CD4-positive, alpha-beta T cell treated with Interleukin-15 for 1 hour (primary cell): Measurements from ENCODE around the gene RNF39.
"Not testable (repeated sequence)": the region's sequence is repeated elsewhere in the genome, so short reads cannot be mapped to it uniquely, and the experiment has no call there.

Experiments used
- DNase-seq: peaks from one replicate; pipeline ENCODE4 v3.0.0-alpha.2; 2020

The RNF39 gene

DNA sequence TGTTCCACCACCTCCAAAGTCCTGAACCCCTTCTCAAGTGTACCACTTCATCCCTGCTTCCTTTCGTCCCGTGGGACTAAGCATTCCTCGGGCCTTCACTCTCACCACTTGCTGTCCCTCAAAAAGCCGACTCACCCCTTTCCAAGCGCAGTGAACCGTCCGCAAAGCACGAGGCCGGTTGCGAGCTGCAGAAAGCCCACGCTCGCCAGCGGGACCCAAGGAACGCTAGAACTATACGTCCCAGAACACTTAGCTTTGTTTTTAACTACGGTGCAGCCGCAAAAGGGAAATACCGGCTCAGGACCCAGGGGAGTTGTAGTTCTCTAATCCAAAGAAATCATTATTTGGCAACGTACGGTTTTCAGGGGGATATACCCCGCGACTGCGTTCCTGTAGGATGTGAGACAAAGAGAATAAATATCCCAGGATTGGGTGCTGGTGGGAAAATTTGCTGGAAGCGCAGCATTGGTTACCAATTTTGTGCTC lies 14.9 kb downstream of the RNF39 start:
- peak; percentile 50 for DNase-seq

DNA sequence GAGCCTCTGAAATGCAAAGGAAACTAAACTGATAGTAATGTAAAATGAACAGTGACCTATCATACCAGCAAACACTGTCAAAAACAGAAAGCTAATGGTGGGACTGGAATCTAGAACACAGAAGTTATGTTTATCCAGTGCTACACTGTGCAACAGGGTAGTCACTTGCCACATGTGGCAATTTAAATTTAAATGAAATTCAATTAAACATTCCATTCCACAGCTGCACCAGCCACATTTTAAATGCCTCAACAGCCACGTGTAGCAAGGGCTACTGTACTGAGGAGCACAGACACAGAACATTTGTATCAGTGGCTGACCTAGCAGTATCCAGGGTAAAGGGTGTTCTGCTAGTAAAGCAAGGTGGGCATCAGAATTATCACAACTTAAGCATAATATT lies 20.1 kb downstream of the RNF39 start:
- DNase-seq = no peak

DNA sequence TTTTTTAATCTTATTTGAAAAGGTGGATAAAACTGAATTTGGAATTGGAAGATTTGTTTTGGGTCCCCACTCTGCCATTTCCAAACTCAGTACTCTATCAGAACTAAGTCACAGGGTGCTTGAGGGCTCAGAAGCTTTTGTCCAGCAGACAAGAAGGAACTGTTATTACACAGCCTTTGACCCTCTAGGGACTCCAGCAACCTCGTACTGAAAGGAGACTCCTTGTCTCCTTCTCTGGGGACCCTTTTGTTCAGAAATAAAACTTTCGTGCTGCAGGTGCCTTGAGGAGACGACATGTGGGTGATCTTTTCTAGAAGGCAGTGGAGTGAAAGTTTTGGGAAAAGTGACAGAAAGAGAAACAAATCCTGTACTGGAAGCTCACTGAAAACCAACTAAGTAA lies 21.9 kb downstream of the RNF39 start:
- no peak for DNase-seq

DNA sequence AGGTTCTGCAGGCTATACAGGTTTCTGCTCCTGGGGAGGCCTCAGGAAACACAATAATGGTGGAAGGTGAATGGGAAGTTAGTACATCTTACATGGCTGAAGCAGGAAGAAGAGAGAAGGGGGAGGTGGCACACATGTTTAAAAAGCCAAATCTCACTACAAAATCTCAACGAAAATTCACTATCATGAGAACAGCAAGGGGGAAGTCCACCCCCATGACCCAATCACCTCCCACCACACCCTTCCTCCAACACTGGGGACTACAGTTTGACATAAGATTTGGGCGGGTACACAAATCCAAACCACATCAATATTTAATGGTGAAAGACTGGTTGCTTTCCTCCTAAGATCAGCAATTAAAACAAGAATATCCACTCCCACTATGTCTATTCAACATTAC lies 28.3 kb downstream of the RNF39 start:
- DNase-seq = no peak

DNA sequence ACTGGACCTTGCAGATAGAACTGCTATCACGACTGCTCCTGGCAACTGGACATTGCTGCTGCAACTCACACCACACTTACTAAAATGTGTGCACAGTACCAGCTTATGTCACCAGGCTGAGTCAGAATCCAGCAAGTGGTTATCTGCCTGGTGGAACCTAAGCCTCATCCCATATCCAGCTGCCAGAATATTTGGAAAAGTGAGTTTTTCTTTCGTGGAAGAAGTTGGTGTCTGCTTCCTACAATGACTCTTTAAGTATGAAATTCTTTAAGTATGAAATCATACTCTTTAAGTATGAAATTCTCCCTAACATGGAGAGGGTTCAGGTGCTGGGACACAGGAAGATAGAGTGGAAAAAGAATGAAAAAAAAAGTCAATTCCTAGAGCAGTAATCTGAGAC lies 30.9 kb downstream of the RNF39 start:
- no peak for DNase-seq

DNA sequence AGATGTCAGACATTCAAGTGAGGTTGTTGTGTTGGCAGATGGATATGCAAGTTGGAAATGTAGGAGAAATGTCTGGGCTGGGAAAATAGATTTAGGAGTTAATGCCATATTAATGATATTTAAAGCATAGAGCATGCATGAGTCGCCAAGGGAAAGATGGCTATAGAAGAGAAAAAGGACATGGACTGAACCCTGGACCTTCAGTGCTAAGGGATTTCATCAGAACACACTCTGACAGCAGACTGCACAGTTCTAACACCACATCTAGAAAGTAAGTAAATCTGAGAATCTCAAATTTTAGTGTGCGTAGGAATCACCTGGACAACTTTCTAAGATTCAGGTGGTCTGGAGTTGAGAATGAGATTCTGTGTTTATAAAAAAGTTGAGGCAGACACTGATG lies 31.8 kb downstream of the RNF39 start:
- no peak for DNase-seq

DNA sequence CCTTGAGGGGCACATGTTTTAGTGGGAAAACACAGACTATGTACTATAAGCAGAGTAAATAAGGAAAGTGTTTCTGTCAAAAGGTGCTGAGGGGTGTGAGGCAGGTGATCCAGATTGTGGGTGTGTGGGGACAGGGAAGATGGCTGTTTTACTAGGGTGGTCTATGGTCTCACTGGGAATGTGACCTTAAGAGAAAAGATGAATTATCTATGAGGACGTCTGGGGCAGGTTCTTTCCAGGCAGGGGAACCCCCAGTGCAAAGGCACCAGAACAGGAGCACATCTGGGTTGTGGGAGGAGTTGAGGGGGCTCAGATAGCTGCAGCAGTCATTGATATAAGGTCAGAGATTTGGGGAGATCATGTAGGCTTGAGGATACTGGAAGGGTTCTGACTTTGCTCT lies 32.7 kb downstream of the RNF39 start:
- no peak for DNase-seq

DNA sequence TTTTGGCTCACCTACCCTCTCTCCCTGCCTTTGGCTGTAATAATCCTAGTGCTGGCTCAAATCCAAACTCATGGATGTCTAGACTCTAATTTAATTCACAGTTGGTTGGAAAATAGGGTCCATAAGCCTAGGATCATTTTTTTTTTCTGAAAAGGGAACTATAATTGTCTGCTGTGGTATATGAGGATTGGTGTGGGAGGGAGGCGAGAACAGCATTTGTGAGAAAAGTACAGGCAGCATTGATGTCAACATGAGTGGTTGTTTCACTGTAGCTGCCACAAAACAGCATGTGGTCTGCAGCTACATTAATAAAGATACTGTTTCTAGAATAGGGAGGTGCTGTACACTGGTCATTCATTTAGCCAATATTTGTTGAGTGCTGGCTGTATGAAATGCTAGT lies 33.1 kb downstream of the RNF39 start:
- DNase-seq = no peak

DNA sequence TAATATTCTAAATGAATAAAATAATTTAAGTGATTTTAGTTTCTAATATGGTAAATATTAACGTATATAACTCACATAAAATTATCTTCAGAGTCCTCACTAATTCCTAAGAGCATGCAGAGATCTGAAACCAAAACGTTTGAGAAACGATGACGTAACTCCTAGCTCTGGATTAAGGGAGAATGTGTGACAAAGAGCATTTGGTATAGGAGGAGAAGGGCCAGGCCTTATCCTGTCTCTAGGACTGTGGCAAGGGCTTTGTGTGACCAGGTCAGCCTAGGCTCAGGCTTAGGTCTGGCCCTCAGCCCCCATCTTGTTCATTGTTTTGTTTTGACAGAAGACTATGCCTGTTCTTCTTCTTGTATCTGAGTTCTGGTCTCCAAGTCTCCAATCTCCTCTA lies 33.7 kb downstream of the RNF39 start:
- no peak for DNase-seq

DNA sequence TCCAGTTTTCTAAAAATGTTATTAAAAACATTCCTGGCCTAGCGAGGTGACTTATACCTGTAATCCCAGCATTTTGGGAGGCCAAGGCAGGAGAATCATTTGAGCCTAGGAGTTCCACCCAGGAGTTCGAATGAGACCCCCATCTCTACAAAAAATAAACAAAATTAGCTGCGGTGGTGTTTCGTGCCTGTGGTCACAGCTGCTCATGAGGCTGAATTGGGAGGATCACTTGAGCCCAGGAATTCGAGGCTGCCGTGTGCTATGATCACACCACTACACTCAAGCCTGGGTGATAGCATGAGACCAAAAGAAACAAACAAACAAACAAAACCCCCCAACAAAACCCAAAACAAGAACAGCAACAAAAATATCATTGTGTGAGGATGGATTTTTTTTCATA lies 34.3 kb downstream of the RNF39 start:
- DNase-seq = no peak

DNA sequence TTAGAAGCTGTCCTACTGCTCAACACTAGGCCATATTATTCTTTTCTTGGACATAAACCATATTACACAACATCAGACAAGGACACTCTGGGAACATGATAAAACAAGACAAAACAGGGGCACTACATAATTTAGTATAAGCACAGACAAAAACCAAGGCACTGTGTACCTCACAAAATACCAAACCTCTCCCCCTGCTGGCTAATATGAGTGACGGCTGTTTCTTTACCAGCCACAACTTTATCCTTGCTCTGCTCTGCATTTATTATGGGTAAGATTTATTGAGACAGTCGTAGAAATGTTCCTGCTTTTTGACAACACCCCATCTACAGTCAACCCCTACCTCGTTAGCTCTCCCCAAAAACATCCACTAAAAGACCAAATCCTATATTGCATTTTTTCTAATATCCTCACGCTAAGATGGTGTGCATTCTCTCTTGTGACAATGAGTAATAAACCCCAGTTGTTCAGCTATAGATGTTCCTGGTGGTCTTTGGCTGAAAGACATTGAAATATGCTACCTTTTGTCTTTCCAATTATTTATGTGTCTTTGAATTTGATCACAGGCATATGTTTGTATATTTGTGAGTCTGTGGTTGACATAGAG lies 38.3 kb downstream of the RNF39 start:
- no peak for DNase-seq

DNA sequence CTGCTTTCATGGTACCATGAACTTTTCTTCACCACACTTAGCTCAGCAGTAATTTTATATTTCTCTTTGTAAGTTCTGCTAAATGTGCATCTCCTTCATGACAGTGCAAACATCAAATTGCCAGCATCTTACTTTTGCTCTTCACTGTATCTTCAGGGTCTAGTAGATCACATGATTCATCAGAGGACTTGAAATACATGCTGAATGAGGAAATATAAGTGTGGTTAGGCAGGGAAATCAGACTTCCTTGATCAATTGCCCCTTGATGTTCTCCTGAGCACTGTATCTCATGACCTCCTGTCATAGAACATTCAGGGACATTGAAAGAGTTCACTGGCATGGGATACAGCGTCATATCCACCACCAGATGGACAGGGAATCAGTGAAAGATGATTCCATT lies 39.8 kb downstream of the RNF39 start:
- no peak for DNase-seq

DNA sequence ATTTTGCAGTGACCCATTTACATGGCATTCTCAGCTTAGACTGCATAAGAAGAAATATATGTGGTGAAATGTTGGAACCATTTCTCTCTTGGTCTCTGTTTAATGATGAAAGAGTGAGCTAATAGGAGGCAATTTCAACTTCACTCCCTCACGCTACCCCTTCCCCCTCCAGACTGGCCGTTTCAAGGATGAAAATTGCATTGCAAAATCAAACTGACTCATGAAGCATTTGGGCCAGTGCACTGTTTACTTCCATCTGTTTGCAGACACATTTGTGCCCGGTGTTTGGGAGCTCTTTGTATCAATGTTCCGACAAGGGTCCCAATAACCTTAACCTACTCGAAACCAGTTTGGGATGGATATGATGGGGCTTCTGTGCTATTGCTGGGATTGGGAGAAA lies 42.1 kb downstream of the RNF39 start:
- DNase-seq = peak; percentile 33

DNA sequence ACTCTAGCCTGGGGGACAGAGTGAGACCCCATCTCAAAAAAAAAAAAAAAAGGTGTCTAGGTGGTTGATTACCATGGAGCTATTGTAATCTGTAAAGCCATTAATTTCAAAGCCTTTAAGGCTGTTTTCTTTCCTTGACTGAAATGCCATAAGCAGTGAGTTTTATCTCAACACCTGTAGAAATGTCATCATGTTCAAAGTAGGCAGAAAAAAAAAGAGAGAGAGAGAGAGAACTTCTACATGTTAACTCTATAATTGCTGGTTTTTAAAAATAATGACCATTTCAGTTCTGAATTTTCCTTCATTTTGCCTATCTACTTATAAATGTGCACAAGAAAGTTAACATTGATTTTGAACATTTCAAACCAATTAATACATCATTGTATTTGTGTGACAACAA lies 44.2 kb downstream of the RNF39 start:
- no peak for DNase-seq

DNA sequence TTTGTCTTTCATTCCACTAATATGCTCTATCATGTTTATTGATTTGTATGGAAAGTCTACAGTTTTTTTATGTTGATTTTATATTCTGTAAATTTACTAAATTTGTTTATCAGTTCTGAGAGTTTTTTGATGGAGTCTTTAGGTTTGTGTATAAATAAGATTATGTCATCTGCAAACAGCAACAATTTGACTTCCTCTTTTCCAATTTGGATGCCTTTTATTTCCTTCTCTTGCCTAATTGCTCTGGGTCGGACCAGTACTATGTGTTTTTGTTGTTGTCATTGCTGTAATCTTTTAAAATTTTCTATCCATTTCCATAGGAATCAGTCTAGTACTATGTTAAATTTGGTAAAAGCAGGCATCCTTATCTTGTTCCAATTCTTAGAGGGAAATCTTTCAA lies 46.0 kb downstream of the RNF39 start:
- no peak for DNase-seq

DNA sequence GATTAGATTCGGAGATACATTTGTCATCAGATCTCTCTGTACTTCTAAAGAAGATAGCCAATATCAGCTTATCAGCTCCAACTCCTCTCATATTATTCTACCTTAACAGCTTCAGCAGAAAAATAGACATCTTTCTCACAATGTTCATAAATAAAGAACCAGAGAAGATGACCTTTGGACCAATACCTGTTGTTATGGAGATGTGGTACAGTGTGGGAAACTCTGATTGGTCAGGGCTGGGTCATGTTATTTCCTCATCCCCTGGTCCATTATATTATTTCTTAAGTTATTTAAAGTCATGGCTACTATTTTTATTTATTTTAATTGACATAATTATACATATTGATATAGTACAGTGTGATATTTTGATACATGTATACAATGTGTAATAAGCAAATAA lies 50.4 kb downstream of the RNF39 start:
- DNase-seq = no peak

DNA sequence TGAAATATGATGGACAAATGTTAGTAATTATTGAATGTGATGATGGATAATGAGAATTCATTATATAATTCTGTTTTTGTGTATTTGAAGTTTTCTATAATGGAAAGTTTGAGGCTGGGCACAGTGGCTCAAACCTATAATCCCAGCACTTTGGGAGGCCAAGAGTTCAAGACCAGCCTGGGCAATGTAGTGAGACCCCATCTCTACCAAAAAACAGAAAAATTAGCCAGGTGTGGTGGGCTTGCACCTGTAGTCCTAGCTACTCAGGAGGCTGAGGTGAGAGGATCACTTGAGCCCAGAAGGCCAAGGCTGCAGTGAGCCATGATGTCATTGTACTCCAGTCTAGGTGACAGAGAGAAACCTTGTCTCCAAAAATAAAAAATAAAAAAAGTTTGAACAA lies 52.9 kb downstream of the RNF39 start:
- DNase-seq = not testable (repeated sequence)

DNA sequence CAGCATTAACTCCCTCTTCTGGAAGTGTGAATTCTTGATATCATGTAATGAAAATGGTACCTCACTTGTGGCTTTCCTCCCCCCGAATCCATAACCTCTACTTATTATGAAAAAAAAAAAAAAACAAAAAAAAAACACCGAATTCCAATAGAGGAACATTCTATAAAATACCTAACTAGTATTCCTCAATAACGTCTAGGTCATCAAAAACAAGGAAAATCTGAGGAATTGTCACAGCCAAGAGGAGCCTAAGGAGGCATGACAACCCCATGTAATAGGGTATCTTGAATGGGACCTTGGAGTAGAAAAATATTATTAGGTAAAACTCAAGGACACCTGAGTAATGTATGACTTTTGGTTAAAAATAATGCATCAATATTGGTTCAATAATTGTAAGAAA lies 53.4 kb downstream of the RNF39 start:
- no peak for DNase-seq

DNA sequence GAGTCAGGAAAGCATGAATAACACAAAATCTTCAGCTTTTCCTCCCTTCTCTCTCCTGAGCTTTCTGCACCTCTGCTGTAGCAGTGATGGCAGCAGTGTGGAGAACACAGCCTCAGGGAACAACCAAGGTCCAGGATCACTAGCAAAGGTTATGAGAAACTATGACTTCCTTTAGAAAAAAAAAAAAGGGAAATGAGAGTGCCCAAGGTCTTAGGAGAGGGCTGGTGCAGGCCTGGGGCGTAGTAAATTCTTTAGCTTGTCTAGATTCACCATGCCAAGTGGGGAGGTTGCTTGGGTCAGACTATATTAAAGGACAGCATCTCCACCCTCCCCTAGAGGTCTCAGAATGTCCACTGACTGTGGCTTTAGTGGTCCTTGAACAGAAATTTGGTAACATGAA lies 54.9 kb downstream of the RNF39 start:
- DNase-seq = no peak
